Measurements from ENCODE around the gene AHCYL1. TPM values are rescaled to one million over a fixed set of nuclear protein-coding genes. Genes with fewer than 3 reads are reported as not detected.

The AHCYL1 gene
- polyA plus RNA-seq, 1 experiment = 133 TPM

- CTCF ChIA-PET = interaction anchor here (0.6 to 2.6 kb wide), 4 partner anchors 9 to 250 kb away, joined by 3 to 14 read pairs (median 10); no protein-coding TSS in a partner anchor
- no peak overlapping the region for H3K4me3 ChIP-seq (ENCODE audit: low read depth, low read length)
- POLR2A ChIA-PET = no interaction called here
Observed at GRCh38 chr1:110062612-110063011, 78.0 kb downstream of the AHCYL1 start.

GRCh38 chr1:110063781-110064180 lies 79.2 kb downstream of the AHCYL1 start:
- Histone ChIP-seq H3K9me3 (ENCODE audit: control insufficient read depth, insufficient read depth, low read length) (peaks cover 12% of the 10 kb centered on the region), H3K4me3 (ENCODE audit: low read depth, low read length) (no peak overlapping the region), H3K27ac (ENCODE audit: low read depth, low read length) (no peak overlapping the region), H3K27me3 (ENCODE audit: control insufficient read depth, insufficient read depth, low read length) (peaks cover 32% of the 10 kb centered on the region)
- DNase-seq (ENCODE audit: low read depth, low spot score) = no peak
- POLR2A ChIA-PET = no interaction called here
- TF ChIP-seq, protein P1, sequence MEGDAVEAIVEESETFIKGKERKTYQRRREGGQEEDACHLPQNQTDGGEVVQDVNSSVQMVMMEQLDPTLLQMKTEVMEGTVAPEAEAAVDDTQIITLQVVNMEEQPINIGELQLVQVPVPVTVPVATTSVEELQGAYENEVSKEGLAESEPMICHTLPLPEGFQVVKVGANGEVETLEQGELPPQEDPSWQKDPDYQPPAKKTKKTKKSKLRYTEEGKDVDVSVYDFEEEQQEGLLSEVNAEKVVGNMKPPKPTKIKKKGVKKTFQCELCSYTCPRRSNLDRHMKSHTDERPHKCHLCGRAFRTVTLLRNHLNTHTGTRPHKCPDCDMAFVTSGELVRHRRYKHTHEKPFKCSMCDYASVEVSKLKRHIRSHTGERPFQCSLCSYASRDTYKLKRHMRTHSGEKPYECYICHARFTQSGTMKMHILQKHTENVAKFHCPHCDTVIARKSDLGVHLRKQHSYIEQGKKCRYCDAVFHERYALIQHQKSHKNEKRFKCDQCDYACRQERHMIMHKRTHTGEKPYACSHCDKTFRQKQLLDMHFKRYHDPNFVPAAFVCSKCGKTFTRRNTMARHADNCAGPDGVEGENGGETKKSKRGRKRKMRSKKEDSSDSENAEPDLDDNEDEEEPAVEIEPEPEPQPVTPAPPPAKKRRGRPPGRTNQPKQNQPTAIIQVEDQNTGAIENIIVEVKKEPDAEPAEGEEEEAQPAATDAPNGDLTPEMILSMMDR (IDR thresholded peaks at IDR 0.05; ENCODE audit: low read depth, low read length) = no peak
- CTCF ChIA-PET = interaction anchor here (2.2 to 2.4 kb wide), 2 partner anchors 10 to 24 kb away, joined by 7 to 13 read pairs; no protein-coding TSS in a partner anchor

More at GRCh38 chr1:110062612-110063011, 78.0 kb downstream of the AHCYL1 start:
- Histone ChIP-seq H3K9me3 (ENCODE audit: control insufficient read depth, insufficient read depth, low read length) (peaks cover 5% of the 10 kb centered on the region), H3K27ac (ENCODE audit: low read depth, low read length) (no peak overlapping the region), H3K27me3 (ENCODE audit: control insufficient read depth, insufficient read depth, low read length) (peaks cover 20% of the 10 kb centered on the region)
- DNase-seq (ENCODE audit: low read depth, low spot score) = no peak
- TF ChIP-seq, protein P1 (IDR thresholded peaks at IDR 0.05; ENCODE audit: low read depth, low read length) = no peak

- Histone ChIP-seq H3K27me3 (ENCODE audit: control insufficient read depth, insufficient read depth, low read length) (peaks cover 42% of the 10 kb centered on the region), H3K9me3 (ENCODE audit: control insufficient read depth, insufficient read depth, low read length) (peaks cover 20% of the 10 kb centered on the region), H3K27ac (ENCODE audit: low read depth, low read length) (no peak overlapping the region), H3K4me3 (ENCODE audit: low read depth, low read length) (no peak overlapping the region)
- TF ChIP-seq, protein P1 (IDR thresholded peaks at IDR 0.05; ENCODE audit: low read depth, low read length) = no peak
- DNase-seq (ENCODE audit: low read depth, low spot score) = no peak
- POLR2A ChIA-PET = no interaction called here
- CTCF ChIA-PET = interaction anchor here (1.0 to 3.3 kb wide), 3 partner anchors 11 to 52 kb away, joined by 3 to 16 read pairs (median 7); no protein-coding TSS in a partner anchor
Observed at GRCh38 chr1:110064576-110065337, 80.2 kb downstream of the AHCYL1 start.

DNA sequence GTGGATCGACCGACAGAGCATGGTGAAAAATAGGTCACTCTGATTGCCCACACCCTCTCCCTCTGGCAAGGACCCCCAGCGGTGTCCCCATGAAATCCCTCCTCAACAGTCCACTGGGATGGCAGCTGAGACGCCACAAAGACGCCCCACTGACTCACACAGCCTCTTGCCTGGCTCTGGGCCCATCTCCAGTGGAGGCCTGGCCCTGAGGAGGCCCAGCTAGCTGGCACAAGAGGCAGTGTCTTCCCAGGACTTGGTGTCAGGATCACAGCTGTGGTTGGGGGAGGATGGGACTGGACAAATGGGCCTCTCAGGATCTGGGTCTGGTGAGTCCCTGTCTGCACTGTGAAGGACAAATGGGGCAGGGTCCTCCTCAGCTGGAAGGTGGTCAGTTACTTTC lies 81.3 kb downstream of the AHCYL1 start:
- TF ChIP-seq, protein P1 (IDR thresholded peaks at IDR 0.05; ENCODE audit: low read depth, low read length) = no peak
- ChIA-PET CTCF (interaction anchor here (0.8 to 3.3 kb wide), 4 partner anchors 12 to 51 kb away, joined by 3 to 16 read pairs (median 6); no protein-coding TSS in a partner anchor), POLR2A (no interaction called here)
- Histone ChIP-seq H3K9me3 (ENCODE audit: control insufficient read depth, insufficient read depth, low read length) (peaks cover 24% of the 10 kb centered on the region), H3K4me3 (ENCODE audit: low read depth, low read length) (no peak overlapping the region), H3K27ac (ENCODE audit: low read depth, low read length) (no peak overlapping the region), H3K27me3 (ENCODE audit: control insufficient read depth, insufficient read depth, low read length) (peaks cover 49% of the 10 kb centered on the region)
- DNase-seq (ENCODE audit: low read depth, low spot score) = no peak

- no peak for DNase-seq (ENCODE audit: low read depth, low spot score)
- H3K4me3 ChIP-seq (ENCODE audit: low read depth, low read length) = no peak overlapping the region
Observed at GRCh38 chr1:110067479-110067892, 82.9 kb downstream of the AHCYL1 start.

More at GRCh38 chr1:110067479-110067892, 82.9 kb downstream of the AHCYL1 start:
- POLR2A ChIA-PET = no interaction called here
- H3K9me3 ChIP-seq (ENCODE audit: control insufficient read depth, insufficient read depth, low read length) = peaks cover 24% of the 10 kb centered on the region
- no peak overlapping the region for H3K27ac ChIP-seq (ENCODE audit: low read depth, low read length)
- CTCF ChIA-PET = interaction anchor here (1.1 to 3.3 kb wide), 2 partner anchors 13 to 21 kb away, joined by 3 to 16 read pairs; no protein-coding TSS in a partner anchor
- H3K27me3 ChIP-seq (ENCODE audit: control insufficient read depth, insufficient read depth, low read length) = peaks cover 65% of the 10 kb centered on the region
- TF ChIP-seq, protein P1 (IDR thresholded peaks at IDR 0.05; ENCODE audit: low read depth, low read length) = no peak

All from AG04450 (cell line).